Fibroblast of villous mesenchyme (primary cell): ENCODE results near the gene MLXIPL. TPM values are rescaled to one million over a fixed set of nuclear protein-coding genes. Genes with fewer than 3 reads are reported as not detected.
"Not testable (repeated sequence)": the region's sequence is repeated elsewhere in the genome, so short reads cannot be mapped to it uniquely, and the experiment has no call there.

Source experiments
- DNase-seq: peaks from one replicate; pipeline ENCODE4 v3.0.0-alpha.2; 2010; ENCODE audit warnings: low read depth
- H3K4me3 ChIP-seq: 2 replicates; pipeline ENCODE4 v1.5.1; 2011; ENCODE audit warnings: low read depth, mild to moderate bottlenecking, low read length
- CTCF ChIP-seq: IDR thresholded peaks from 2 replicates; pipeline ENCODE4 v1.5.1; 2012; ENCODE audit warnings: low read depth, mild to moderate bottlenecking, low read length; ENCODE audit not compliant: insufficient read depth
- total RNA-seq: library from RNA; depleted of rRNA; stranded (reverse); fragments of >200 nt; gene quantifications from 2 replicates; pipeline ENCODE4 v1.2.3, GENCODE V29; 2012

The MLXIPL gene
- total RNA-seq, 1 donor = not detected

GRCh38 chr7:73565675-73566340 lies 58.5 kb downstream of the MLXIPL start:
- TF ChIP-seq CTCF = no peak
- DNase-seq = peak; percentile 42
- H3K4me3 ChIP-seq = peak overlapping the region; percentile 47

- H3K4me3 ChIP-seq = no peak overlapping the region
- peak; percentile 73 for DNase-seq
- TF ChIP-seq CTCF = no peak
These were observed 64.0 kb downstream of the MLXIPL start for GRCh38 chr7:73560109-73560835.

- peak; percentile 57 for DNase-seq
- peak within 1 kb of the TSS; percentile 81 for H3K4me3 ChIP-seq
- no peak for TF ChIP-seq CTCF
These were observed 66.7 kb downstream of the MLXIPL start, which contains the start of gene BCL7B for GRCh38 chr7:73557397-73558257. Gene BCL7B, minus strand, starts transcription at chr7:73557690. Its CDS starts 112 bp downstream, at chr7:73557578.

- no peak for TF ChIP-seq CTCF
- peak; percentile 93 for DNase-seq
- peak overlapping the region; percentile 81 for H3K4me3 ChIP-seq
These were observed 67.3 kb downstream of the MLXIPL start for GRCh38 chr7:73557108-73557396.

GRCh38 chr7:73556208-73557107 lies 67.9 kb downstream of the MLXIPL start:
- H3K4me3 ChIP-seq = peak overlapping the region; percentile 81
- DNase-seq = no peak
- TF ChIP-seq CTCF = no peak

- DNase-seq = no peak
- H3K4me3 ChIP-seq = peak overlapping the region; percentile 81
- no peak for TF ChIP-seq CTCF
These were observed 68.8 kb downstream of the MLXIPL start for GRCh38 chr7:73555411-73555982.

GRCh38 chr7:73550093-73550492 lies 74.2 kb downstream of the MLXIPL start:
- H3K4me3 ChIP-seq, DNase-seq: not testable (repeated sequence)
